C4-2B (cell line): ENCODE data around the gene ELP2.

Source experiments
- CTCF ChIP-seq: fragments of 450-650 bp; conservative IDR thresholded peaks from 2 replicates; pipeline ENCODE4 v1.5.1; 2017; ENCODE audit warnings: mild to moderate bottlenecking
- ZFX ChIP-seq: fragments of 450-650 bp; IDR thresholded peaks from 2 replicates; pipeline ENCODE4 v1.6.1; 2017

DNA sequence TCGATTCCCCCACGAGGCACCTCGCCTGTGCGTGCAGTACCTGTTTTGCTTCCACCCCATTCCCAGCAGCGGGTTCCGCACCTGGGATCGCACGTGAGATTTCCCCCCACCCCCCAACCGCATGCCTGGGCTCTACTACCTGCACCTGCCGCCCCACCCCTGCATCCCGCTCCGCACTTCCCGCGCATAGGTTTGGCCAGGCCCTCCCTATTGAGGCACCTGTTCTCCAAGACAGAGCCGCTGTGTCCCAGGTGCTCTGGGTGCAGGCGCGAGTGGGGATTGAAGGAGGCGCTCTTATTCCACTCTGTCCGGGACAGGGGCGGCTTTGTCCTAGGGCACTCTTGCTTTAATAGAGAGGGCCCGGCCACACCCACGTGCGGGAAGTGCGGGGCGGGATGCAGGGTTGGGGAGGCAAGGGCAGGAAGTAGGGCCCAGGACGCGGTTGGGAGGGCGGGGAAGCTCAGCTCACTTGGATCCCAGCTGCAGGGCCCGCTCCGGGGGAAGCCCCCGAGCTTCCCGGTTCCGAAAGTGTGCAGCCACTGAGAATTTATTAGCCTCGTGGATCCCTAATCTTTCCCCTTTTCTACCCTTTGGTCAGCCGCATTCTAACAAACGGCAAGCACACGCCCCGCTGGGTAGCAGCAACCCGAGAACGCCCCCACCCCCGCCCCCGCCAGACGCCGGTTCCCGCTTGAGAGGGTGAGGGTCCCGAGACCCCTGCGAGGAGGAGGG is 56.9 kb downstream of the ELP2 start:
- TF ChIP-seq CTCF (peak; percentile 11; the same call in 1 of the 2 replicates), ZFX (no peak)
